Thyroid gland (tissue), 4 donors: ENCODE data around the gene CHST11. TPM values are rescaled to one million over a fixed set of nuclear protein-coding genes. Genes with fewer than 3 reads are reported as not detected.

ENCODE experiments used
- DNase-seq, 2 donors: peaks; one replicate each; pipeline ENCODE4 v3.0.0-alpha.2; 2019
- H3K27ac ChIP-seq, 3 donors: fragments of 200-600 bp; sonication (generic); 1 replicate in 2 of 3; 2 replicates in 1 of 3; pipeline ENCODE4 v1.5.1; 2016 to 2019; ENCODE audit warnings: mild to moderate bottlenecking in 1 of 3, moderate library complexity in 1 of 3
- H3K27me3 ChIP-seq: fragments of 200-600 bp; sonication (generic); one replicate; pipeline ENCODE4 v1.5.1; 2019
- H3K36me3 ChIP-seq, 2 donors: fragments of 200-600 bp; sonication (generic); one replicate each; pipeline ENCODE4 v1.5.1; 2016 to 2019
- H3K4me1 ChIP-seq, 2 donors: fragments of 200-600 bp; sonication (generic); one replicate each; pipeline ENCODE4 v1.5.1; 2017 to 2019
- H3K4me3 ChIP-seq, 3 donors: fragments of 200-600 bp; sonication (generic); replicated peaks in 1 of 3; 1 replicate in 2 of 3; 2 replicates in 1 of 3; pipeline ENCODE4 v1.5.1; 2016; ENCODE audit warnings: mild to moderate bottlenecking in 1 of 3
- H3K9me3 ChIP-seq: fragments of 200-600 bp; sonication (generic); one replicate; pipeline ENCODE4 v1.5.1; 2017
- POLR2A ChIP-seq, 2 donors: fragments of 450-650 bp; IDR thresholded peaks; one replicate each; pipeline ENCODE4 v1.6.1; 2017; ENCODE audit warnings: antibody characterized with exemption in 2 of 2, mild to moderate bottlenecking in 2 of 2, moderate library complexity in 1 of 2
- WGBS, 2 donors: methylation state at CpG; one replicate each; pipeline ENCODE4 v1.1.5; 2017; 5-methylcytosine and 5-hydroxymethylcytosine counted together
- intact Hi-C: fragments of 100-400 bp; cut with DNase I; formaldehyde crosslinking; loops from one replicate; pipeline ENCODE4 v1.15.1; 2023
- total RNA-seq, 4 donors: library from RNA; depleted of rRNA; stranded (reverse); fragments of >200 nt; gene quantifications; one replicate each; pipeline ENCODE4 v1.2.3, GENCODE V29; 2016
- TF ChIP-seq, protein P1 (sequence below), 6 experiments: fragments of 200-600 bp in 3 of 6; fragments of 450-650 bp in 3 of 6; sonication (generic) in 3 of 6; IDR thresholded peaks; one replicate each; pipeline ENCODE4 v1.5.1; 2016 to 2019; ENCODE audit warnings: antibody characterized with exemption in 6 of 6, mild to moderate bottlenecking in 2 of 6, inconsistent platforms in 1 of 6, moderate library complexity in 1 of 6

CHST11 gene
- total RNA-seq, 4 donors from 2014 or later: 6.9 to 11.6 (median 8.0) TPM

DNA sequence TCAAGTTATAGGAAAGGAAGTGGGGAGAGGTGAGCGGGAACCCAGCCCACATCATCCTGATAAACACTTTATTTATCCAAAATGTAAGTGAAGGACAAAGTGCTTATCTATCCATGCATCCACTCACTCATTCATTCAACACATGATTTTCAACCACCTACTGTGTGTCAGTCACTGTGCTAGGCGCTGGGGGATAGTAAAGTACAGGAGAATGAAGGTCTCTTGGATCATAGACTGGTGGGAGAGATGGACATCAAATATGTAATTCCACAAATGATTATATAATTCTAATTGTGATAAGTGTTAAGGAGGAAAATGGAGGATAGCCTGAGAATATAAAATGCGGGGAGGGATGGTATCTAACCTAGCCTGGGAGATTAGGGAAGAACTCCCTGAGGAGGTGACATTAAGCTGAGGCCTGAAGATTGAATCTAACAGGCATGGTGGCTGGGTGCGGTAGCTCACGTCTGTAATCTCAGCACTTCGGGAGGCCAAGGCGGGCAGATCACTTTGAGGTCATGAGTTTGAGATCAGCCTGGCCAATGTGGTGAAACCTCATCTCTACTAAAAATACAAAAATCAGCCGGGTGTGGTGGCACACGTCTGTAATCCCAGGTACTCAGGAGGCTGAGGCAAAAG is 41.3 kb upstream of the CHST11 start:
- Histone ChIP-seq H3K27me3 (no peaks in the 10 kb centered on the region), H3K27ac (no peak overlapping the region), H3K36me3 (no peaks in the 10 kb centered on the region), H3K4me1 (no peaks in the 10 kb centered on the region), H3K4me3 (no peak overlapping the region), H3K9me3 (no peaks in the 10 kb centered on the region)
- WGBS, 2 donors: 77 to 82% methylated on average over 9 of the region's 9 CpGs
- TF ChIP-seq, protein P1, sequence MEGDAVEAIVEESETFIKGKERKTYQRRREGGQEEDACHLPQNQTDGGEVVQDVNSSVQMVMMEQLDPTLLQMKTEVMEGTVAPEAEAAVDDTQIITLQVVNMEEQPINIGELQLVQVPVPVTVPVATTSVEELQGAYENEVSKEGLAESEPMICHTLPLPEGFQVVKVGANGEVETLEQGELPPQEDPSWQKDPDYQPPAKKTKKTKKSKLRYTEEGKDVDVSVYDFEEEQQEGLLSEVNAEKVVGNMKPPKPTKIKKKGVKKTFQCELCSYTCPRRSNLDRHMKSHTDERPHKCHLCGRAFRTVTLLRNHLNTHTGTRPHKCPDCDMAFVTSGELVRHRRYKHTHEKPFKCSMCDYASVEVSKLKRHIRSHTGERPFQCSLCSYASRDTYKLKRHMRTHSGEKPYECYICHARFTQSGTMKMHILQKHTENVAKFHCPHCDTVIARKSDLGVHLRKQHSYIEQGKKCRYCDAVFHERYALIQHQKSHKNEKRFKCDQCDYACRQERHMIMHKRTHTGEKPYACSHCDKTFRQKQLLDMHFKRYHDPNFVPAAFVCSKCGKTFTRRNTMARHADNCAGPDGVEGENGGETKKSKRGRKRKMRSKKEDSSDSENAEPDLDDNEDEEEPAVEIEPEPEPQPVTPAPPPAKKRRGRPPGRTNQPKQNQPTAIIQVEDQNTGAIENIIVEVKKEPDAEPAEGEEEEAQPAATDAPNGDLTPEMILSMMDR (IDR thresholded peaks at IDR 0.05): no peak
- no peak for TF ChIP-seq POLR2A (IDR thresholded peaks at IDR 0.05)
- intact Hi-C loops: no loop called here
- DNase-seq: no peak

- TF ChIP-seq, protein P1 (IDR thresholded peaks at IDR 0.05): no peak
- no peak for TF ChIP-seq POLR2A (IDR thresholded peaks at IDR 0.05)
- no peaks in the 10 kb centered on the region for H3K27me3 ChIP-seq
- intact Hi-C loops: no loop called here
- H3K4me1 ChIP-seq: no peaks in the 10 kb centered on the region
- 76 to 86% methylated on average over 6 of the region's 6 CpGs for WGBS, 2 donors
- no peak for DNase-seq
- H3K9me3 ChIP-seq: no peaks in the 10 kb centered on the region
- H3K27ac ChIP-seq: no peak overlapping the region
- H3K36me3 ChIP-seq: no peaks in the 10 kb centered on the region
- H3K4me3 ChIP-seq: no peak overlapping the region
These were observed 40.6 kb upstream of the CHST11 start for GRCh38 chr12:104416136-104416535.

DNA sequence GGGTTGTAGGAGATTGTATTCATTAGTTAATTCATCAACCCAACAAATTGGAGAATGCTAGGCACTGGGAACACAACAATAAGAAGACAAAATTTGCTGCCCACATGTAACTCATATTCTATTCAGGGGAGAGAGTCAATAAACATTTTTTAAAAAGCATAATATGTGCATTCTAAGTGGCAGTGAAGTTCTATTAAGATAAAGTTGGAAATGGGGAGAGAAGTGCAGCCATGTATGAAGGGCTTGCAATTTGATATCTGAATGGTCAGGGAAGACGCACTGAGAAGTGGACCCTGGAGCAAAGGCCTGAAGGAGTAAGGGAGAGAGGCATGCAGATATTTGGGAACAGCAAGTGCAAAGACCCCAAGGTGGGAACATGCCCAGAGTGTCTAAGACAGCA is 40.2 kb upstream of the CHST11 start:
- no peaks in the 10 kb centered on the region for H3K36me3 ChIP-seq
- DNase-seq: no peak
- H3K27me3 ChIP-seq: no peaks in the 10 kb centered on the region
- H3K4me3 ChIP-seq: no peak overlapping the region
- TF ChIP-seq, protein P1 (IDR thresholded peaks at IDR 0.05): no peak
- no peak for TF ChIP-seq POLR2A (IDR thresholded peaks at IDR 0.05)
- H3K27ac ChIP-seq: no peak overlapping the region
- H3K9me3 ChIP-seq: no peaks in the 10 kb centered on the region
- intact Hi-C loops: no loop called here
- 0 to 16% methylated on average over 1 of the region's 1 CpG for WGBS, 2 donors
- no peaks in the 10 kb centered on the region for H3K4me1 ChIP-seq

GRCh38 chr12:104419717-104420116 is 37.0 kb upstream of the CHST11 start:
- TF ChIP-seq, protein P1 (IDR thresholded peaks at IDR 0.05): no peak
- no peak for TF ChIP-seq POLR2A (IDR thresholded peaks at IDR 0.05)
- Histone ChIP-seq H3K27me3 (no peaks in the 10 kb centered on the region), H3K4me1 (no peaks in the 10 kb centered on the region), H3K27ac (no peak overlapping the region), H3K9me3 (no peaks in the 10 kb centered on the region), H3K36me3 (no peaks in the 10 kb centered on the region), H3K4me3 (no peak overlapping the region)
- no peak for DNase-seq
- intact Hi-C loops: no loop called here
- 96 to 98% methylated on average over 2 of the region's 2 CpGs for WGBS, 2 donors

- Histone ChIP-seq H3K9me3 (no peaks in the 10 kb centered on the region), H3K4me3 (no peak overlapping the region), H3K4me1 (no peaks in the 10 kb centered on the region), H3K27ac (no peak overlapping the region), H3K36me3 (no peaks in the 10 kb centered on the region), H3K27me3 (no peaks in the 10 kb centered on the region)
- no peak for TF ChIP-seq POLR2A (IDR thresholded peaks at IDR 0.05)
- TF ChIP-seq, protein P1 (IDR thresholded peaks at IDR 0.05): no peak
- WGBS, 2 donors: 77 to 79% methylated on average over 2 of the region's 2 CpGs
- intact Hi-C loops: no loop called here
- DNase-seq: no peak
These were observed 35.9 kb upstream of the CHST11 start for GRCh38 chr12:104420868-104421267.
